SKM-1 treated with dmso at 0.1 percent for 144 hours (cell line): ENCODE measurements around the gene GJC2.
A peak's percentile ranks its signal among the peaks of the same experiment; 100 is the strongest.

Experiments
- DNase-seq: peaks from one replicate; lab custom pipeline; 2025; ENCODE audit not compliant: unreplicated experiment; lab: John Stamatoyannopoulos, UW

Gene GJC2

GRCh38 chr1:228112617-228113016 lies 37.1 kb upstream of the GJC2 start:
- no peak for DNase-seq

GRCh38 chr1:228114827-228115226 lies 34.9 kb upstream of the GJC2 start:
- no peak for DNase-seq

GRCh38 chr1:228117335-228117734 lies 32.4 kb upstream of the GJC2 start:
- DNase-seq = no peak

- no peak for DNase-seq
These were observed 31.7 kb upstream of the GJC2 start for GRCh38 chr1:228118040-228118439.

- no peak for DNase-seq
These were observed 29.4 kb upstream of the GJC2 start for GRCh38 chr1:228120351-228120750.

- DNase-seq = no peak
These were observed 28.8 kb upstream of the GJC2 start for GRCh38 chr1:228120857-228121489.

GRCh38 chr1:228122921-228123441 lies 26.7 kb upstream of the GJC2 start:
- no peak for DNase-seq

GRCh38 chr1:228123505-228123904 lies 26.2 kb upstream of the GJC2 start:
- DNase-seq = no peak

- DNase-seq = no peak
These were observed 24.5 kb upstream of the GJC2 start for GRCh38 chr1:228125185-228125584.

GRCh38 chr1:228131766-228132165 lies 18.0 kb upstream of the GJC2 start:
- no peak for DNase-seq

- no peak for DNase-seq
These were observed 15.1 kb upstream of the GJC2 start for GRCh38 chr1:228134591-228134990.

GRCh38 chr1:228136901-228137300 lies 12.8 kb upstream of the GJC2 start:
- DNase-seq = peak; percentile 22

- no peak for DNase-seq
These were observed 10.3 kb upstream of the GJC2 start for GRCh38 chr1:228139406-228139930.

GRCh38 chr1:228139931-228140723 lies 9.6 kb upstream of the GJC2 start, which contains the start of gene GUK1:
TSS of gene GUK1 (plus strand) at chr1:228140279. CDS start at chr1:228140303, 24 bp downstream.
- DNase-seq = peak; percentile 100

- no peak for DNase-seq
These were observed 9.0 kb upstream of the GJC2 start for GRCh38 chr1:228140724-228141225.

GRCh38 chr1:228141226-228142044 lies 8.3 kb upstream of the GJC2 start:
- DNase-seq = no peak

GRCh38 chr1:228142155-228142691 lies 7.5 kb upstream of the GJC2 start:
- no peak for DNase-seq

GRCh38 chr1:228142701-228143136 lies 7.0 kb upstream of the GJC2 start:
- no peak for DNase-seq

GRCh38 chr1:228143480-228144192 lies 6.1 kb upstream of the GJC2 start:
- DNase-seq = no peak
